Lung (tissue), 12 donors: ENCODE measurements around the gene PCSK7. TPM values are rescaled to one million over a fixed set of nuclear protein-coding genes. Genes with fewer than 3 reads are reported as not detected.

Experiments
- ATAC-seq: fragments of 200-7000 bp; cut with Tn5 transposase; one replicate; pipeline ENCODE4 v1.9.1; 2020; ENCODE audit warnings: moderate number of reproducible peaks; ENCODE audit not compliant: insufficient read depth, low FRiP score
- DNase-seq, 3 donors: peaks; one replicate each; pipeline ENCODE4 v3.0.0-alpha.2; 2013 to 2017
- H3K27ac ChIP-seq, 2 donors: one replicate each; pipeline ENCODE4 v1.5.1; 2013; ENCODE audit warnings: mild to moderate bottlenecking in 2 of 2, moderate library complexity in 2 of 2, control low read depth in 1 of 2, inconsistent platforms in 1 of 2, low read depth in 1 of 2, low read length in 1 of 2
- H3K27me3 ChIP-seq, 3 donors: one replicate each; pipeline ENCODE4 v1.5.1; 2013; ENCODE audit warnings: low read length in 2 of 3; ENCODE audit not compliant: control insufficient read depth in 3 of 3, insufficient read depth in 3 of 3
- H3K36me3 ChIP-seq, 4 donors: one replicate each; pipeline ENCODE4 v1.5.1; 2013; ENCODE audit warnings: low read length in 4 of 4, mild to moderate bottlenecking in 1 of 4, moderate library complexity in 1 of 4; ENCODE audit not compliant: control insufficient read depth in 4 of 4, insufficient read depth in 4 of 4
- H3K4me1 ChIP-seq, 5 donors: one replicate each; pipeline ENCODE4 v1.5.1; 2013; ENCODE audit warnings: low read length in 5 of 5, mild to moderate bottlenecking in 2 of 5, moderate library complexity in 1 of 5; ENCODE audit not compliant: control insufficient read depth in 5 of 5, insufficient read depth in 5 of 5
- H3K4me3 ChIP-seq: one replicate; pipeline ENCODE4 v1.5.1; 2013; ENCODE audit warnings: mild to moderate bottlenecking, control low read depth, moderate library complexity
- H3K9ac ChIP-seq, 2 donors: one replicate each; pipeline ENCODE4 v1.5.1; 2013; ENCODE audit warnings: low read length in 2 of 2, control low read depth in 1 of 2; ENCODE audit not compliant: insufficient read depth in 1 of 2
- H3K9me3 ChIP-seq, 4 donors: one replicate each; pipeline ENCODE4 v1.5.1; 2013; ENCODE audit warnings: low read length in 3 of 4, mild to moderate bottlenecking in 1 of 4, moderate library complexity in 1 of 4; ENCODE audit not compliant: control insufficient read depth in 4 of 4, insufficient read depth in 3 of 4
- CTCF ChIP-seq: IDR thresholded peaks from 2 replicates; pipeline ENCODE4 v1.5.1; 2012; ENCODE audit warnings: mild to moderate bottlenecking; ENCODE audit errors: control extremely low read depth, extremely low read depth
- WGBS, 2 donors: extraction: QIAGEN DNeasy Blood & Tissue Kit; methylation state at CpG; one replicate each; pipeline ENCODE4 v1.1.7; 2013; 5-methylcytosine and 5-hydroxymethylcytosine counted together
- polyA plus RNA-seq, 2 donors: library from polyadenylated mRNA; stranded (reverse); fragments of 200-250 nt; gene quantifications; one replicate each; pipeline ENCODE4 v1.2.1, GENCODE V29; 2013
- total RNA-seq, 2 donors: library from RNA; depleted of rRNA in 1 of 2; stranded (reverse); fragments of >200 nt in 1 of 2; gene quantifications; one replicate each; pipeline ENCODE4 v1.2.1, GENCODE V29; 2014 to 2021
- donor health status: control.
- donor health status: control.
- donor health status: Bipolar disorder and iron deficiency.
- donor health status: healthy.
- donor health status: DM: yes; HTN: yes; CAD: no.

The PCSK7 gene
- total and polyA plus RNA-seq, 4 donors, result 29.2 to 82.5 (median 32.9) TPM

- Histone ChIP-seq H3K27me3 (no peaks in the 10 kb centered on the region), H3K4me3 (no peak overlapping the region), H3K27ac (no peak overlapping the region), H3K9ac (no peak overlapping the region), H3K9me3 (no peaks in the 10 kb centered on the region), H3K36me3 (peaks cover 0 to 3% (median 0%) of the 10 kb centered on the region in 4 donors), H3K4me1 (peaks cover 10 to 23% (median 14%) of the 10 kb centered on the region in 5 donors)
- ATAC-seq (no peak), DNase-seq (no peak)
- WGBS, 2 donors, result 86 to 89% methylated on average over 5 of the region's 5 CpGs
- TF ChIP-seq CTCF, result no peak
Measured at GRCh38 chr11:117175781-117176180, 56.1 kb downstream of the PCSK7 start.

- H3K4me1 ChIP-seq, result peaks cover 6 to 19% (median 12%) of the 10 kb centered on the region in 5 donors
- H3K36me3 ChIP-seq, result peaks cover 0 to 4% (median 1%) of the 10 kb centered on the region in 4 donors
- no peak overlapping the region for H3K4me3 ChIP-seq
- no peak overlapping the region for H3K9ac ChIP-seq
- DNase-seq (no peak), ATAC-seq (no peak)
- H3K9me3 ChIP-seq, result no peaks in the 10 kb centered on the region
- H3K27me3 ChIP-seq, result no peaks in the 10 kb centered on the region
- 76 to 84% methylated on average over 7 of the region's 7 CpGs for WGBS, 2 donors
- no peak for TF ChIP-seq CTCF
- H3K27ac ChIP-seq, result no peak overlapping the region
Measured at GRCh38 chr11:117175104-117175503, 56.8 kb downstream of the PCSK7 start.

- TF ChIP-seq CTCF, result no peak
Measured at GRCh38 chr11:117172724-117173421, 59.0 kb downstream of the PCSK7 start.

More at GRCh38 chr11:117172724-117173421, 59.0 kb downstream of the PCSK7 start:
- Histone ChIP-seq H3K27me3 (no peaks in the 10 kb centered on the region), H3K9me3 (no peaks in the 10 kb centered on the region), H3K4me3 (no peak overlapping the region), H3K36me3 (peaks cover 0 to 8% (median 5%) of the 10 kb centered on the region in 4 donors), H3K4me1 (peaks cover 0 to 15% (median 2%) of the 10 kb centered on the region in 5 donors), H3K9ac (no peak overlapping the region), H3K27ac (peak overlapping the region; percentile 11 to 33)
- WGBS, 2 donors, result 80 to 87% methylated on average over 14 of the region's 14 CpGs
- no peak for DNase-seq
- peak; percentile 29 for ATAC-seq
